CD14-positive monocyte (primary cell): ENCODE results near the gene PLXNA1. TPM values are rescaled to one million over a fixed set of nuclear protein-coding genes. Genes with fewer than 3 reads are reported as not detected.

Experiments used
- DNase-seq, 3 donors: peaks; one replicate each; pipeline ENCODE4 v3.0.0-alpha.2; 2011 to 2022
- H2AFZ ChIP-seq: 2 replicates; pipeline ENCODE4 v1.6.0; 2012; ENCODE audit warnings: mild to moderate bottlenecking, low read depth, low read length, inconsistent platforms; ENCODE audit not compliant: insufficient read depth, poor library complexity, severe bottlenecking
- H3K27ac ChIP-seq, 2 donors: 1 replicate in 1 of 2; 2 replicates in 1 of 2; pipeline ENCODE4 v1.5.1; 2012 to 2013; ENCODE audit warnings: low read length in 2 of 2, control low read depth in 1 of 2, inconsistent platforms in 1 of 2, low read depth in 1 of 2, mild to moderate bottlenecking in 1 of 2
- H3K27me3 ChIP-seq, 2 donors: one replicate each; pipeline versions ENCODE4 v1.6.0 to v1.6.1; 2011 to 2013; ENCODE audit warnings: low read length in 2 of 2; ENCODE audit not compliant: control insufficient read depth in 2 of 2, insufficient read depth in 2 of 2
- H3K36me3 ChIP-seq, 2 donors: replicated peaks in 1 of 2; 1 replicate in 1 of 2; 2 replicates in 1 of 2; pipeline versions ENCODE4 v1.5.1 to v1.6.1; 2012 to 2013; ENCODE audit warnings: low read length in 2 of 2, control low read depth in 1 of 2, inconsistent platforms in 1 of 2, mild to moderate bottlenecking in 1 of 2; ENCODE audit not compliant: insufficient read depth in 2 of 2, control insufficient read depth in 1 of 2
- H3K4me1 ChIP-seq, 2 donors: 1 replicate in 1 of 2; 2 replicates in 1 of 2; pipeline versions ENCODE4 v1.5.1 to v1.6.1; 2012 to 2013; ENCODE audit warnings: low read length in 2 of 2, control low read depth in 1 of 2, inconsistent platforms in 1 of 2, mild to moderate bottlenecking in 1 of 2, moderate library complexity in 1 of 2; ENCODE audit not compliant: insufficient read depth in 2 of 2, control insufficient read depth in 1 of 2
- H3K4me2 ChIP-seq: replicated peaks from 2 replicates; pipeline ENCODE3; 2012; ENCODE audit warnings: low read length, moderate library complexity, mild to moderate bottlenecking; ENCODE audit not compliant: poor library complexity, severe bottlenecking; ENCODE audit errors: extremely low read depth
- H3K4me3 ChIP-seq, 3 experiments: fragments of 200-600 bp in 1 of 3; sonication (generic) in 1 of 3; replicated peaks in 1 of 3; 1 replicate in 2 of 3; 2 replicates in 1 of 3; pipeline ENCODE4 v1.5.1; 2011 to 2013; ENCODE audit warnings: low read length in 3 of 3, mild to moderate bottlenecking in 3 of 3, control low read depth in 2 of 3, low read depth in 2 of 3, inconsistent platforms in 1 of 3, moderate library complexity in 1 of 3
- H3K79me2 ChIP-seq: 2 replicates; pipeline ENCODE4 v1.6.0; 2012; ENCODE audit warnings: mild to moderate bottlenecking, control low read depth, inconsistent platforms, low read length, moderate library complexity; ENCODE audit not compliant: insufficient read depth
- H3K9ac ChIP-seq: 2 replicates; pipeline ENCODE4 v1.6.0; 2017; ENCODE audit warnings: low read length, mild to moderate bottlenecking; ENCODE audit not compliant: insufficient read depth, poor library complexity, severe bottlenecking
- H3K9me3 ChIP-seq, 2 donors: replicated peaks in 1 of 2; 1 replicate in 1 of 2; 2 replicates in 1 of 2; pipeline versions ENCODE4 v1.5.1 to v1.6.1; 2012 to 2013; ENCODE audit warnings: low read length in 2 of 2, control low read depth in 1 of 2; ENCODE audit not compliant: control insufficient read depth in 1 of 2, insufficient read depth in 1 of 2
- H4K20me1 ChIP-seq: 2 replicates; pipeline ENCODE4 v1.6.0; 2012; ENCODE audit warnings: mild to moderate bottlenecking, low read length, control low read depth, moderate library complexity; ENCODE audit not compliant: insufficient read depth
- H3K27ac Mint-ChIP-seq, 7 donors: one replicate each; pipeline ENCODE4 v1.8.0; 2020; ENCODE audit warnings: mild to moderate bottlenecking in 7 of 7, mixed read lengths in 7 of 7, moderate library complexity in 6 of 7, inconsistent platforms in 2 of 7
- H3K27me3 Mint-ChIP-seq, 3 donors: one replicate each; pipeline ENCODE4 v1.8.0; 2021 to 2022; ENCODE audit warnings: low read depth in 3 of 3, mild to moderate bottlenecking in 3 of 3, mixed read lengths in 3 of 3, moderate library complexity in 3 of 3, inconsistent platforms in 1 of 3
- H3K36me3 Mint-ChIP-seq, 2 donors: one replicate each; pipeline ENCODE4 v1.8.0; 2020; ENCODE audit warnings: mixed read lengths in 2 of 2, inconsistent platforms in 1 of 2, mild to moderate bottlenecking in 1 of 2
- H3K4me1 Mint-ChIP-seq: one replicate; pipeline ENCODE4 v1.8.0; 2020; ENCODE audit warnings: mild to moderate bottlenecking, mixed read lengths
- H3K4me3 Mint-ChIP-seq, 2 donors: one replicate each; pipeline ENCODE4 v1.8.0; 2020; ENCODE audit warnings: mild to moderate bottlenecking in 2 of 2, mixed read lengths in 2 of 2, moderate library complexity in 1 of 2
- H3K9me3 Mint-ChIP-seq, 7 donors: one replicate each; pipeline ENCODE4 v1.8.0; 2020 to 2022; ENCODE audit warnings: mixed read lengths in 7 of 7, mild to moderate bottlenecking in 6 of 7, moderate library complexity in 6 of 7, inconsistent platforms in 2 of 7
- CTCF ChIP-seq: fragments of 200-600 bp; IDR thresholded peaks from one replicate; pipeline ENCODE4 v1.8.0; 2022; ENCODE audit warnings: antibody characterized with exemption, mild to moderate bottlenecking
- WGBS: methylation state at CpG from one replicate; pipeline ENCODE4 v1.1.5; 2013; ENCODE audit warnings: missing lambda C conversion rate; ENCODE audit not compliant: insufficient coverage; 5-methylcytosine and 5-hydroxymethylcytosine counted together
- intact Hi-C, 2 donors: fragments of 100-400 bp; cut with micrococcal nuclease; formaldehyde crosslinking; loops; one replicate each; pipeline versions ENCODE4 v1.15.0 to v1.15.1; 2023
- polyA plus RNA-seq, 3 donors: library from polyadenylated mRNA; depleted of rRNA in 1 of 3; unstranded in 2 of 3; stranded (reverse) in 1 of 3; fragments of 300-500 nt in 2 of 3; fragments of >200 nt in 1 of 3; fragmentation: Illumina TruSeq in 2 of 3; gene quantifications; 1 replicate in 2 of 3; 2 replicates in 1 of 3; pipeline ENCODE4 v1.2.3, GENCODE V29; 2012 to 2021

The PLXNA1 gene
- polyA plus RNA-seq, 3 donors, result 2.7 TPM; not detected in 2

DNA sequence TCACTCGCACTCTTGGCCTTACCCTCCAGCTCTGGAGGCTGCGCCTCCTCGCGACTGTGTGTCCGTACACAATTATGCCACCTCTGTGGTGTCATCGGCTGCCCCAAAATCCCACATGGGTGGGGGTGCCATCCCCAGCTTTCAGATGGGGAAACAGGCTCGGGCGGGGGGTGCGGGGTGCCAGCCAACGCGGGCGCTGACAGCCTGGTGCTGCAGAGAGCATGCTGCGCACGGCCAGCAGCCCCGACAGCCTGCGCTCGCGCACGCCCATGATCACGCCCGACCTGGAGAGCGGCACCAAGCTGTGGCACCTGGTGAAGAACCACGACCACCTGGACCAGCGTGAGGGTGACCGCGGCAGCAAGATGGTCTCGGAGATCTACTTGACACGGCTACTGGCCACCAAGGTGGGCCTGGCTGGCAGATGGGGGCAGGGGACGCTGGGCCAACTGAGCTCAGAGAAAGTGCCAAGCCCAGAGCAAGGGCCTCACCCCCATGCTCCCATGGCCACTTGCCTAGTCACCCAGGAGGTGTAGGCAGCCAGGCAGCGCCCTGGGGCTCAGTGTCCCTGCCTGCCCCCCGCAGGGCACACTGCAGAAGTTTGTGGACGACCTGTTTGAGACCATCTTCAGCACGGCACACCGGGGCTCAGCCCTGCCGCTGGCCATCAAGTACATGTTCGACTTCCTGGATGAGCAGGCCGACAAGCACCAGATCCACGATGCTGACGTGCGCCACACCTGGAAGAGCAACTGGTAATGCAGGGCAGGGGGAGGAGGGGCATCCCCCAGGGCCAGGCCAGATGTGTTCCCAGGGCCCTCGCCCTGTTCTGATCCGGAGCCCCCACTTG lies 47.0 kb downstream of the PLXNA1 start:
- Mint-ChIP-seq H3K27me3 (peaks cover 0 to 2% (median 2%) of the 10 kb centered on the region in 3 donors), H3K9me3 (peaks cover 0 to 2% (median 0%) of the 10 kb centered on the region in 7 donors), H3K4me3 (no peak overlapping the region), H3K4me1 (peaks cover 2% of the 10 kb centered on the region), H3K27ac (no peak overlapping the region), H3K36me3 (no peaks in the 10 kb centered on the region)
- H3K9ac ChIP-seq, result no peak overlapping the region
- no peaks in the 10 kb centered on the region for H3K36me3 ChIP-seq
- WGBS, result 97% methylated on average over 42 of the region's 42 CpGs
- no peaks in the 10 kb centered on the region for H3K4me1 ChIP-seq
- H3K27ac ChIP-seq, result no peak overlapping the region
- H2AFZ ChIP-seq, result no peak overlapping the region
- no peak for DNase-seq
- no peak overlapping the region for H3K4me2 ChIP-seq
- H4K20me1 ChIP-seq, result no peaks in the 10 kb centered on the region
- H3K27me3 ChIP-seq, result no peaks in the 10 kb centered on the region
- H3K9me3 ChIP-seq, result no peaks in the 10 kb centered on the region
- H3K4me3 ChIP-seq, result no peak overlapping the region
- TF ChIP-seq CTCF, result no peak
- no peaks in the 10 kb centered on the region for H3K79me2 ChIP-seq
- intact Hi-C loops, result no loop called here

DNA sequence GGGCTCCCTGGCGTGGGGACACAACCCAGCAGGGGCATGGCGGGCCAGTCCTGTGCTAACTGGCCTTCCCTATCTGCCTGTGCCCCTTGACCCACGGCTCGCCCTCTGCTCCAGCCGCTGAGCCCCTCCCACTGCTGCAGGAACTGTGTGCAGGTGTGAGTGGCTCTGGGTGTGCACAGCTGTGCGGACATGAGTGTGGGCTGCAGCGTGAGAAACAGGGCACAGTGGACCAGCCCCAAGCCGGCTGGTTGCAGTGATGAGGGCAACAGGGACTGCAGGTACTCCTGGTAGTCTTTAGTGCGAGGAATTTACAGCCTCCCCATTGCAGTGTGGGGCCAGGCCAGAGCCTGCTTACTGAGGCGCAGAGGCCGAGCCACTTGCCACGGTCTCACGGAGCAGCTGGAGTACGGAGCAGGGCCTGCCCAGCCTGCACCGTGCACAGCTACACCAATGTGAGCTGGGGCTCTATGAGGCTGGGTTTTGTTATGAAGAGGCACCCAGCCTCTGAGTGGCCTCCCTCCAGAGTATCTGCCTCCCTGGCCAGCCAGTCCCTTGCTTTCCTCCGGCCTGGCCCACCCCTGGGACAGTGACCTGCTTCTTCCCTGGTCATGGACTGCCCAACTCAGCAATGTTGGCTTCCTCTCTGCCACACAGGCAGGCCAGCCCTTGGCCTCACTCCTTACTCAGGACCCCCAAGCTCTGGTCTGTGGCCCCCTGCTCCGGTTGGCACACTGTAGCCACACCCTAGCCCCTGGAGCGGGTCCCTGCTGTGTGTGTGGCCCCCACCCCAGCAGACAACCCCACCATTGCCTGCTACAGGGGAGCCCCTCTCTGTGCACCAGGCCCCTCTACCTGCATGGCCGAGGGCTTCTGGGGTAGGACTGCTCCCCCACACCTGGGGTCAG lies 47.8 kb downstream of the PLXNA1 start:
- Mint-ChIP-seq H3K27ac (no peak overlapping the region), H3K36me3 (no peaks in the 10 kb centered on the region), H3K9me3 (peaks cover 0 to 2% (median 0%) of the 10 kb centered on the region in 7 donors), H3K27me3 (peaks cover 0 to 2% (median 0%) of the 10 kb centered on the region in 3 donors), H3K4me3 (no peak overlapping the region), H3K4me1 (no peaks in the 10 kb centered on the region)
- Histone ChIP-seq H3K27ac (no peak overlapping the region), H3K4me3 (no peak overlapping the region), H3K79me2 (no peaks in the 10 kb centered on the region), H2AFZ (no peak overlapping the region), H3K36me3 (no peaks in the 10 kb centered on the region), H3K27me3 (no peaks in the 10 kb centered on the region), H4K20me1 (no peaks in the 10 kb centered on the region), H3K4me1 (no peaks in the 10 kb centered on the region), H3K9ac (no peak overlapping the region), H3K4me2 (no peak overlapping the region), H3K9me3 (no peaks in the 10 kb centered on the region)
- intact Hi-C loops, result no loop called here
- no peak for TF ChIP-seq CTCF
- WGBS, result 94% methylated on average over 14 of the region's 19 CpGs
- DNase-seq, result no peak
